Peyer's patch (tissue), 4 donors: Measurements from ENCODE around the gene HDDC3.

Experiments
- CTCF ChIP-seq, 6 experiments: fragments of 450-650 bp in 4 of 6; fragments of 200-600 bp in 2 of 6; sonication (generic) in 1 of 6; IDR thresholded peaks; one replicate each; pipeline ENCODE4 v1.5.1; 2017 to 2019; ENCODE audit warnings: antibody characterized with exemption in 6 of 6, mild to moderate bottlenecking in 3 of 6, moderate library complexity in 1 of 6
- POLR2A ChIP-seq, 2 donors: fragments of 450-650 bp; IDR thresholded peaks; one replicate each; pipeline ENCODE4 v1.5.1; 2017; ENCODE audit warnings: antibody characterized with exemption in 2 of 2, mild to moderate bottlenecking in 2 of 2, moderate library complexity in 2 of 2

- TF ChIP-seq CTCF (IDR thresholded peaks at IDR 0.05), result no peak
- no peak for TF ChIP-seq POLR2A (IDR thresholded peaks at IDR 0.05)
Observed at GRCh38 chr15:90911906-90912769, 20.2 kb downstream of the HDDC3 start.
